ENCODE results near the gene BNC2.
"Not testable (repeated sequence)": the region's sequence is repeated elsewhere in the genome, so short reads cannot be mapped to it uniquely, and the experiment has no call there.

The BNC2 gene

GRCh38 chr9:16500386-16500785, 370.1 kb downstream of the BNC2 start:
- no peak for DNase-seq (ENCODE audit: low read depth)

GRCh38 chr9:16499892-16500291, 370.6 kb downstream of the BNC2 start:
- no peak for DNase-seq (ENCODE audit: low read depth)

GRCh38 chr9:16496908-16497307, 373.6 kb downstream of the BNC2 start:
- no peak for DNase-seq (ENCODE audit: low read depth)

GRCh38 chr9:16487915-16488314, 382.6 kb downstream of the BNC2 start:
- DNase-seq (ENCODE audit: low read depth) = no peak

GRCh38 chr9:16485575-16486321, 384.7 kb downstream of the BNC2 start:
- no peak for DNase-seq (ENCODE audit: low read depth)

GRCh38 chr9:16485160-16485559, 385.3 kb downstream of the BNC2 start:
- DNase-seq (ENCODE audit: low read depth) = no peak

GRCh38 chr9:16484744-16485143, 385.7 kb downstream of the BNC2 start:
- no peak for DNase-seq (ENCODE audit: low read depth)

GRCh38 chr9:16484180-16484579, 386.3 kb downstream of the BNC2 start:
- DNase-seq (ENCODE audit: low read depth) = no peak

- no peak for DNase-seq (ENCODE audit: low read depth)
Observed at GRCh38 chr9:16482764-16483163, 387.7 kb downstream of the BNC2 start.

- not testable (repeated sequence) for DNase-seq (ENCODE audit: low read depth)
Observed at GRCh38 chr9:16480584-16480983, 389.9 kb downstream of the BNC2 start.

GRCh38 chr9:16475996-16476395, 394.5 kb downstream of the BNC2 start:
- DNase-seq (ENCODE audit: low read depth) = no peak

- no peak for DNase-seq (ENCODE audit: low read depth)
Observed at GRCh38 chr9:16475257-16475656, 395.2 kb downstream of the BNC2 start.

GRCh38 chr9:16469184-16469583, 401.3 kb downstream of the BNC2 start:
- no peak for DNase-seq (ENCODE audit: low read depth)

- DNase-seq (ENCODE audit: low read depth) = no peak
Observed at GRCh38 chr9:16461851-16462250, 408.6 kb downstream of the BNC2 start.

- no peak for DNase-seq (ENCODE audit: low read depth)
Observed at GRCh38 chr9:16461137-16461840, 409.2 kb downstream of the BNC2 start.

GRCh38 chr9:16460696-16461095, 409.8 kb downstream of the BNC2 start:
- DNase-seq (ENCODE audit: low read depth) = no peak

- no peak for DNase-seq (ENCODE audit: low read depth)
Observed at GRCh38 chr9:16459421-16460148, 410.9 kb downstream of the BNC2 start.

GRCh38 chr9:16458696-16459420, 411.6 kb downstream of the BNC2 start:
- no peak for DNase-seq (ENCODE audit: low read depth)

- no peak for DNase-seq (ENCODE audit: low read depth)
Observed at GRCh38 chr9:16455842-16456241, 414.6 kb downstream of the BNC2 start.

GRCh38 chr9:16453390-16453789, 417.1 kb downstream of the BNC2 start:
- no peak for DNase-seq (ENCODE audit: low read depth)

- DNase-seq (ENCODE audit: low read depth) = no peak
Observed at GRCh38 chr9:16450578-16450977, 419.9 kb downstream of the BNC2 start.

- no peak for DNase-seq (ENCODE audit: low read depth)
Observed at GRCh38 chr9:16450043-16450442, 420.4 kb downstream of the BNC2 start.
